ENCODE data around the gene FAM3D.
"Not testable (repeated sequence)": the region's sequence is repeated elsewhere in the genome, so short reads cannot be mapped to it uniquely, and the experiment has no call there.

GRCh38 chr3:58678177-58678970, 11.8 kb upstream of the FAM3D start:
- TF ChIP-seq POLR2AphosphoS5, GABPA (IDR thresholded peaks at IDR 0.05; ENCODE audit: low read depth): not testable (repeated sequence)
- TF ChIP-seq, protein P1, sequence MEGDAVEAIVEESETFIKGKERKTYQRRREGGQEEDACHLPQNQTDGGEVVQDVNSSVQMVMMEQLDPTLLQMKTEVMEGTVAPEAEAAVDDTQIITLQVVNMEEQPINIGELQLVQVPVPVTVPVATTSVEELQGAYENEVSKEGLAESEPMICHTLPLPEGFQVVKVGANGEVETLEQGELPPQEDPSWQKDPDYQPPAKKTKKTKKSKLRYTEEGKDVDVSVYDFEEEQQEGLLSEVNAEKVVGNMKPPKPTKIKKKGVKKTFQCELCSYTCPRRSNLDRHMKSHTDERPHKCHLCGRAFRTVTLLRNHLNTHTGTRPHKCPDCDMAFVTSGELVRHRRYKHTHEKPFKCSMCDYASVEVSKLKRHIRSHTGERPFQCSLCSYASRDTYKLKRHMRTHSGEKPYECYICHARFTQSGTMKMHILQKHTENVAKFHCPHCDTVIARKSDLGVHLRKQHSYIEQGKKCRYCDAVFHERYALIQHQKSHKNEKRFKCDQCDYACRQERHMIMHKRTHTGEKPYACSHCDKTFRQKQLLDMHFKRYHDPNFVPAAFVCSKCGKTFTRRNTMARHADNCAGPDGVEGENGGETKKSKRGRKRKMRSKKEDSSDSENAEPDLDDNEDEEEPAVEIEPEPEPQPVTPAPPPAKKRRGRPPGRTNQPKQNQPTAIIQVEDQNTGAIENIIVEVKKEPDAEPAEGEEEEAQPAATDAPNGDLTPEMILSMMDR (IDR thresholded peaks at IDR 0.05; ENCODE audit: insufficient read depth, low read length): not testable (repeated sequence)
- TF ChIP-seq, protein P2, sequence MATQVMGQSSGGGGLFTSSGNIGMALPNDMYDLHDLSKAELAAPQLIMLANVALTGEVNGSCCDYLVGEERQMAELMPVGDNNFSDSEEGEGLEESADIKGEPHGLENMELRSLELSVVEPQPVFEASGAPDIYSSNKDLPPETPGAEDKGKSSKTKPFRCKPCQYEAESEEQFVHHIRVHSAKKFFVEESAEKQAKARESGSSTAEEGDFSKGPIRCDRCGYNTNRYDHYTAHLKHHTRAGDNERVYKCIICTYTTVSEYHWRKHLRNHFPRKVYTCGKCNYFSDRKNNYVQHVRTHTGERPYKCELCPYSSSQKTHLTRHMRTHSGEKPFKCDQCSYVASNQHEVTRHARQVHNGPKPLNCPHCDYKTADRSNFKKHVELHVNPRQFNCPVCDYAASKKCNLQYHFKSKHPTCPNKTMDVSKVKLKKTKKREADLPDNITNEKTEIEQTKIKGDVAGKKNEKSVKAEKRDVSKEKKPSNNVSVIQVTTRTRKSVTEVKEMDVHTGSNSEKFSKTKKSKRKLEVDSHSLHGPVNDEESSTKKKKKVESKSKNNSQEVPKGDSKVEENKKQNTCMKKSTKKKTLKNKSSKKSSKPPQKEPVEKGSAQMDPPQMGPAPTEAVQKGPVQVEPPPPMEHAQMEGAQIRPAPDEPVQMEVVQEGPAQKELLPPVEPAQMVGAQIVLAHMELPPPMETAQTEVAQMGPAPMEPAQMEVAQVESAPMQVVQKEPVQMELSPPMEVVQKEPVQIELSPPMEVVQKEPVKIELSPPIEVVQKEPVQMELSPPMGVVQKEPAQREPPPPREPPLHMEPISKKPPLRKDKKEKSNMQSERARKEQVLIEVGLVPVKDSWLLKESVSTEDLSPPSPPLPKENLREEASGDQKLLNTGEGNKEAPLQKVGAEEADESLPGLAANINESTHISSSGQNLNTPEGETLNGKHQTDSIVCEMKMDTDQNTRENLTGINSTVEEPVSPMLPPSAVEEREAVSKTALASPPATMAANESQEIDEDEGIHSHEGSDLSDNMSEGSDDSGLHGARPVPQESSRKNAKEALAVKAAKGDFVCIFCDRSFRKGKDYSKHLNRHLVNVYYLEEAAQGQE (IDR thresholded peaks at IDR 0.05; ENCODE audit: insufficient replicate concordance, low read depth): not testable (repeated sequence)

All from HL-60 (cell line).